GM18499 (cell line): ENCODE data around the gene SORCS2.
"Not testable (repeated sequence)": the region's sequence is repeated elsewhere in the genome, so short reads cannot be mapped to it uniquely, and the experiment has no call there.

Source experiments
- ATAC-seq: cut with Tn5 transposase; IDR thresholded peaks from one replicate; pipeline ENCODE4 v1.9.1; 2021; ENCODE audit warnings: moderate number of reproducible peaks; ENCODE audit not compliant: insufficient read depth, unreplicated experiment

The SORCS2 gene

GRCh38 chr4:7577361-7578039 lies 385.2 kb downstream of the SORCS2 start:
- ATAC-seq: not testable (repeated sequence)

- no peak for ATAC-seq
Observed at GRCh38 chr4:7581477-7581876, 389.1 kb downstream of the SORCS2 start.

GRCh38 chr4:7582313-7583097 lies 390.2 kb downstream of the SORCS2 start:
- ATAC-seq: no peak

GRCh38 chr4:7584098-7584497 lies 391.8 kb downstream of the SORCS2 start:
- ATAC-seq: no peak

GRCh38 chr4:7584606-7585159 lies 392.3 kb downstream of the SORCS2 start:
- no peak for ATAC-seq

GRCh38 chr4:7585768-7586167 lies 393.4 kb downstream of the SORCS2 start:
- no peak for ATAC-seq

- ATAC-seq: no peak
Observed at GRCh38 chr4:7587433-7588405, 395.4 kb downstream of the SORCS2 start.

GRCh38 chr4:7590189-7590588 lies 397.9 kb downstream of the SORCS2 start:
- ATAC-seq: no peak

GRCh38 chr4:7590899-7591298 lies 398.6 kb downstream of the SORCS2 start:
- ATAC-seq: no peak

- ATAC-seq: no peak
Observed at GRCh38 chr4:7591409-7592053, 399.2 kb downstream of the SORCS2 start.

- no peak for ATAC-seq
Observed at GRCh38 chr4:7593646-7594412, 401.5 kb downstream of the SORCS2 start.

GRCh38 chr4:7595934-7596461 lies 403.7 kb downstream of the SORCS2 start:
- no peak for ATAC-seq

- no peak for ATAC-seq
Observed at GRCh38 chr4:7596918-7597606, 404.7 kb downstream of the SORCS2 start.

GRCh38 chr4:7598939-7599790 lies 406.8 kb downstream of the SORCS2 start:
- ATAC-seq: no peak

- ATAC-seq: no peak
Observed at GRCh38 chr4:7600247-7600646, 407.9 kb downstream of the SORCS2 start.

GRCh38 chr4:7602166-7602565 lies 409.8 kb downstream of the SORCS2 start:
- not testable (repeated sequence) for ATAC-seq

GRCh38 chr4:7607156-7607910 lies 415.0 kb downstream of the SORCS2 start:
- no peak for ATAC-seq
